ENCODE results near the gene RBM6. TPM values are rescaled to one million over a fixed set of nuclear protein-coding genes. Genes with fewer than 3 reads are reported as not detected.
"Not testable (repeated sequence)": the region's sequence is repeated elsewhere in the genome, so short reads cannot be mapped to it uniquely, and the experiment has no call there.

RBM6 gene
- total RNA-seq, 4 donors from 2014 or later: 57.9 to 100 (median 66.9) TPM

- Histone ChIP-seq H3K4me1 (peaks cover 28 to 60% (median 52%) of the 10 kb centered on the region in 4 donors), H3K27ac (replicated peaks in 1 of 4) (peak within 1 kb of the TSS; percentile 25 to 61 (median 55)), H3K36me3 (peaks cover 0 to 4% (median 3%) of the 10 kb centered on the region in 4 donors), H3K27me3 (no peaks in the 10 kb centered on the region), H3K9me3 (no peaks in the 10 kb centered on the region), H3K4me3 (peak within 1 kb of the TSS; percentile 50 to 59 (median 52))
- intact Hi-C loops (cut with DNase I): loop anchor here (5.0 kb wide), 1 partner anchor 61 kb away; no protein-coding TSS in a partner anchor
- no peak for DNase-seq (ENCODE audit: extremely low spot score)
- 25% methylated on average over 39 of the region's 65 CpGs for WGBS
- TF ChIP-seq CTCF (IDR thresholded peaks at IDR 0.05) (no peak), POLR2A (IDR thresholded peaks at IDR 0.05; ENCODE audit: low read depth) (no peak), EP300 (IDR thresholded peaks at IDR 0.05) (no peak), POLR2AphosphoS5 (IDR thresholded peaks at IDR 0.05) (peak; percentile 36 to 42)
Observed at GRCh38 chr3:49903451-49904424, 36.2 kb upstream of the RBM6 start, which contains the start of gene MST1R. Gene MST1R, minus strand, starts transcription at chr3:49903873. Its CDS starts 264 bp downstream, at chr3:49903609.

- intact Hi-C loops (cut with DNase I): loop anchor here (5.0 kb wide), 1 partner anchor 62 kb away; no protein-coding TSS in a partner anchor
- Histone ChIP-seq H3K36me3 (peaks cover 0 to 11% (median 10%) of the 10 kb centered on the region in 4 donors), H3K27ac (replicated peaks in 1 of 4) (peak overlapping the region in 1 of 4 donors; percentile 25), H3K4me3 (peak overlapping the region in 1 of 4 donors; percentile 59), H3K4me1 (peaks cover 28 to 60% (median 52%) of the 10 kb centered on the region in 4 donors)
- H3K9me3 ChIP-seq; H3K27me3 ChIP-seq; DNase-seq (ENCODE audit: extremely low spot score): not testable (repeated sequence)
- WGBS: 98% methylated on average over 8 of the region's 13 CpGs
Observed at GRCh38 chr3:49904448-49904847, 35.5 kb upstream of the RBM6 start.

GRCh38 chr3:49906073-49906743, 33.7 kb upstream of the RBM6 start:
- intact Hi-C loops (cut with DNase I): loop anchor here (2.0 to 5.0 kb wide), 2 partner anchors 49 to 103 kb away; partner anchors contain the start of genes INKA1 and TRAIP
- no peaks in the 10 kb centered on the region for H3K27me3 ChIP-seq
- H3K4me1 ChIP-seq: peaks cover 26 to 53% (median 44%) of the 10 kb centered on the region in 4 donors
- 12% methylated on average over 13 of the region's 15 CpGs for WGBS
- DNase-seq (ENCODE audit: extremely low spot score): no peak
- TF ChIP-seq EP300 (IDR thresholded peaks at IDR 0.05) (no peak), POLR2AphosphoS5 (IDR thresholded peaks at IDR 0.05) (peak in 1 of 2 donors; percentile 45), CTCF (IDR thresholded peaks at IDR 0.05) (peak; percentile 65 to 73 (median 65))
- H3K36me3 ChIP-seq: peaks cover 6 to 29% (median 28%) of the 10 kb centered on the region in 4 donors
- H3K4me3 ChIP-seq: peak overlapping the region; percentile 34 to 52 (median 38)
- H3K27ac ChIP-seq (replicated peaks in 1 of 4): peak overlapping the region; percentile 37 to 58 (median 50)
- H3K9me3 ChIP-seq: no peaks in the 10 kb centered on the region

GRCh38 chr3:49908373-49909199, 31.4 kb upstream of the RBM6 start:
- TF ChIP-seq CTCF (IDR thresholded peaks at IDR 0.05) (no peak), EP300 (IDR thresholded peaks at IDR 0.05) (no peak), POLR2AphosphoS5 (IDR thresholded peaks at IDR 0.05) (no peak), POLR2A (IDR thresholded peaks at IDR 0.05; ENCODE audit: low read depth) (no peak)
- Histone ChIP-seq H3K4me3 (no peak overlapping the region), H3K9me3 (no peaks in the 10 kb centered on the region), H3K4me1 (peaks cover 17 to 30% (median 24%) of the 10 kb centered on the region in 4 donors), H3K27me3 (no peaks in the 10 kb centered on the region), H3K27ac (replicated peaks in 1 of 4) (no peak overlapping the region), H3K36me3 (peaks cover 6 to 48% (median 48%) of the 10 kb centered on the region in 4 donors)
- intact Hi-C loops (cut with DNase I): loop anchor here (5.0 kb wide), 1 partner anchor 51 kb away; the partner anchor contains the start of gene TRAIP
- no peak for DNase-seq (ENCODE audit: extremely low spot score)
- WGBS: 92% methylated on average over 8 of the region's 14 CpGs

Data from esophagus muscularis mucosa (tissue), 4 donors.